ENCODE measurements around the gene HAO1.
"Not testable (repeated sequence)": the region's sequence is repeated elsewhere in the genome, so short reads cannot be mapped to it uniquely, and the experiment has no call there.

DNA sequence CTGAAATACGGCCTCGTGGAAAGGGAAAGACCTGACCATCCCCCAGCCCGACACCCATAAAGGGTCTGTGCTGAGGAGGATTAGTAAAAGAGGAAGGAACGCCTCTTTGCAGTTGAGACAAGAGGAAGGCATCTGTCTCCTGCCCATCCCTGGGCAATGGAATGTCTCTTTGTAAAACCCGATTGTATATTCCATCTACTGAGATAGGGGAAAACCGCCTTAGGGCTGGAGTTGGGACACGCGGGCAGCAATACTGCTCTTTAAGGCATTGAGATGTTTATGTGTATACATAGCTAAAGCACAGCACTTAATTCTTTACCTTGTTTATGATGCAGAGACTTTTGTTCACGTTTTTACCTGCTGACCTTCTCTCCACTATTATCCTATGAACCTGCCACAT, 16.3 kb upstream of the HAO1 start:
- TF ChIP-seq, protein P1, sequence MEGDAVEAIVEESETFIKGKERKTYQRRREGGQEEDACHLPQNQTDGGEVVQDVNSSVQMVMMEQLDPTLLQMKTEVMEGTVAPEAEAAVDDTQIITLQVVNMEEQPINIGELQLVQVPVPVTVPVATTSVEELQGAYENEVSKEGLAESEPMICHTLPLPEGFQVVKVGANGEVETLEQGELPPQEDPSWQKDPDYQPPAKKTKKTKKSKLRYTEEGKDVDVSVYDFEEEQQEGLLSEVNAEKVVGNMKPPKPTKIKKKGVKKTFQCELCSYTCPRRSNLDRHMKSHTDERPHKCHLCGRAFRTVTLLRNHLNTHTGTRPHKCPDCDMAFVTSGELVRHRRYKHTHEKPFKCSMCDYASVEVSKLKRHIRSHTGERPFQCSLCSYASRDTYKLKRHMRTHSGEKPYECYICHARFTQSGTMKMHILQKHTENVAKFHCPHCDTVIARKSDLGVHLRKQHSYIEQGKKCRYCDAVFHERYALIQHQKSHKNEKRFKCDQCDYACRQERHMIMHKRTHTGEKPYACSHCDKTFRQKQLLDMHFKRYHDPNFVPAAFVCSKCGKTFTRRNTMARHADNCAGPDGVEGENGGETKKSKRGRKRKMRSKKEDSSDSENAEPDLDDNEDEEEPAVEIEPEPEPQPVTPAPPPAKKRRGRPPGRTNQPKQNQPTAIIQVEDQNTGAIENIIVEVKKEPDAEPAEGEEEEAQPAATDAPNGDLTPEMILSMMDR (IDR thresholded peaks at IDR 0.05), result not testable (repeated sequence)
- TF ChIP-seq EZH2 (IDR thresholded peaks at IDR 0.05), result not testable (repeated sequence)
